Neural progenitor cell (in vitro differentiated cells): ENCODE results near the gene MYLK. TPM values are rescaled to one million over a fixed set of nuclear protein-coding genes. Genes with fewer than 3 reads are reported as not detected.

ENCODE experiments used
- DNase-seq: peaks from one replicate; pipeline ENCODE4 v3.0.0-alpha.2; 2016; ENCODE audit warnings: low spot score
- H2AFZ ChIP-seq: fragments of 200-600 bp; sonication (generic); replicated peaks from 2 replicates; pipeline ENCODE4 v1.6.1; 2016; ENCODE audit warnings: antibody characterized with exemption
- H3F3A ChIP-seq: fragments of 200-600 bp; sonication (generic); 2 replicates; pipeline ENCODE4 v1.6.1; 2016; ENCODE audit warnings: antibody characterized with exemption, low read depth
- H3K27ac ChIP-seq: fragments of 200-600 bp; sonication (generic); 2 replicates; pipeline ENCODE4 v1.5.1; 2016; ENCODE audit warnings: mild to moderate bottlenecking
- H3K27me3 ChIP-seq: fragments of 200-600 bp; sonication (generic); 2 replicates; pipeline ENCODE4 v1.6.1; 2016; ENCODE audit warnings: mild to moderate bottlenecking, moderate library complexity
- H3K36me3 ChIP-seq: fragments of 200-600 bp; sonication (generic); 2 replicates; pipeline ENCODE4 v1.5.1; 2016
- H3K4me1 ChIP-seq: fragments of 200-600 bp; sonication (generic); 2 replicates; pipeline ENCODE4 v1.6.1; 2016; ENCODE audit warnings: mixed run types
- H3K4me2 ChIP-seq: fragments of 200-600 bp; sonication (generic); 2 replicates; pipeline ENCODE4 v1.6.1; 2016
- H3K4me3 ChIP-seq: fragments of 200-600 bp; sonication (generic); 2 replicates; pipeline ENCODE4 v1.5.1; 2016
- H3K79me2 ChIP-seq: fragments of 200-600 bp; sonication (generic); 2 replicates; pipeline ENCODE4 v1.6.1; 2016; ENCODE audit warnings: low read depth
- H3K9ac ChIP-seq: fragments of 200-600 bp; sonication (generic); 2 replicates; pipeline ENCODE4 v1.6.1; 2016
- H3K9me3 ChIP-seq: fragments of 200-600 bp; sonication (generic); 2 replicates; pipeline ENCODE4 v1.5.1; 2016; ENCODE audit warnings: low read depth
- H4K20me1 ChIP-seq: fragments of 200-600 bp; sonication (generic); 2 replicates; pipeline ENCODE4 v1.6.1; 2016; ENCODE audit warnings: low read depth
- H3K27ac Mint-ChIP-seq: 3 replicates; pipeline ENCODE4 v1.8.0; 2021; ENCODE audit warnings: mixed read lengths
- H3K27me3 Mint-ChIP-seq: 2 replicates; pipeline ENCODE4 v1.8.0; 2022; ENCODE audit warnings: low read depth, mild to moderate bottlenecking, inconsistent platforms, moderate library complexity, mixed read lengths; ENCODE audit not compliant: insufficient read depth
- H3K36me3 Mint-ChIP-seq: 3 replicates; pipeline ENCODE4 v1.8.0; 2021; ENCODE audit warnings: mixed read lengths
- H3K4me1 Mint-ChIP-seq: 3 replicates; pipeline ENCODE4 v1.8.0; 2021; ENCODE audit warnings: mixed read lengths
- H3K4me3 Mint-ChIP-seq: 3 replicates; pipeline ENCODE4 v1.8.0; 2021; ENCODE audit warnings: mild to moderate bottlenecking, moderate library complexity, mixed read lengths
- H3K9me3 Mint-ChIP-seq: 3 replicates; pipeline ENCODE4 v1.8.0; 2020; ENCODE audit warnings: mixed read lengths
- CTCF ChIP-seq: fragments of 200-600 bp; sonication (generic); IDR thresholded peaks from 2 replicates; pipeline ENCODE4 v1.5.1; 2017; ENCODE audit warnings: antibody characterized with exemption, mild to moderate bottlenecking
- EZH2 ChIP-seq: fragments of 200-600 bp; sonication (generic); IDR thresholded peaks from 2 replicates; pipeline ENCODE4 v1.6.1; 2017; ENCODE audit warnings: antibody characterized with exemption, mild to moderate bottlenecking, moderate library complexity
- EZH2phosphoT487 ChIP-seq: fragments of 200-600 bp; sonication (generic); IDR thresholded peaks from 2 replicates; pipeline ENCODE4 v1.6.1; 2017; ENCODE audit warnings: antibody characterized with exemption
- total RNA-seq: library from RNA; depleted of rRNA; stranded (reverse); fragments of >200 nt; gene quantifications from 2 replicates; pipeline ENCODE4 v1.2.3, GENCODE V29; 2015; ENCODE audit warnings: low replicate concordance

The MYLK gene
- total RNA-seq, 1 donor from 2014 or later = 28.4 TPM

GRCh38 chr3:123744064-123744463 lies 140.1 kb downstream of the MYLK start:
- Histone ChIP-seq H3K4me3 (no peak overlapping the region), H3K4me1 (peaks cover 3% of the 10 kb centered on the region), H3K79me2 (no peaks in the 10 kb centered on the region), H4K20me1 (no peaks in the 10 kb centered on the region), H3K9ac (no peak overlapping the region), H3K9me3 (no peaks in the 10 kb centered on the region), H2AFZ (no peak overlapping the region), H3K27me3 (no peaks in the 10 kb centered on the region), H3K4me2 (no peak overlapping the region), H3K36me3 (no peaks in the 10 kb centered on the region), H3K27ac (no peak overlapping the region), H3F3A (no peaks in the 10 kb centered on the region)
- no peaks in the 10 kb centered on the region for H3K4me1 Mint-ChIP-seq
- TF ChIP-seq EZH2phosphoT487 = no peak
- no peak for TF ChIP-seq CTCF
- TF ChIP-seq EZH2 = no peak
- no peak for DNase-seq
- H3K27me3 Mint-ChIP-seq = peaks cover 3% of the 10 kb centered on the region
- H3K4me3 Mint-ChIP-seq = no peak overlapping the region
- H3K36me3 Mint-ChIP-seq = peaks cover 24% of the 10 kb centered on the region
- H3K27ac Mint-ChIP-seq = no peak overlapping the region
- no peaks in the 10 kb centered on the region for H3K9me3 Mint-ChIP-seq

- H3K4me1 Mint-ChIP-seq = no peaks in the 10 kb centered on the region
- DNase-seq = no peak
These were observed 141.0 kb downstream of the MYLK start for GRCh38 chr3:123743121-123743520.

GRCh38 chr3:123741041-123741511 lies 143.1 kb downstream of the MYLK start:
- Mint-ChIP-seq H3K27me3 (peaks cover 5% of the 10 kb centered on the region), H3K36me3 (peaks cover 39% of the 10 kb centered on the region), H3K4me1 (no peaks in the 10 kb centered on the region), H3K27ac (no peak overlapping the region), H3K4me3 (no peak overlapping the region), H3K9me3 (no peaks in the 10 kb centered on the region)
- peaks cover 3% of the 10 kb centered on the region for H3K4me1 ChIP-seq
- no peaks in the 10 kb centered on the region for H3K36me3 ChIP-seq
- no peak overlapping the region for H3K9ac ChIP-seq
- H2AFZ ChIP-seq = no peak overlapping the region
- no peak for DNase-seq
- no peaks in the 10 kb centered on the region for H3K79me2 ChIP-seq
- TF ChIP-seq CTCF (no peak), EZH2 (no peak), EZH2phosphoT487 (no peak)
- no peaks in the 10 kb centered on the region for H3K27me3 ChIP-seq
- H3K9me3 ChIP-seq = no peaks in the 10 kb centered on the region
- H4K20me1 ChIP-seq = no peaks in the 10 kb centered on the region
- no peak overlapping the region for H3K27ac ChIP-seq
- H3K4me2 ChIP-seq = no peak overlapping the region
- no peaks in the 10 kb centered on the region for H3F3A ChIP-seq
- H3K4me3 ChIP-seq = no peak overlapping the region

More at GRCh38 chr3:123743121-123743520, 141.0 kb downstream of the MYLK start:
- Histone ChIP-seq H3K27me3 (no peaks in the 10 kb centered on the region), H3K9me3 (no peaks in the 10 kb centered on the region), H3K9ac (no peak overlapping the region), H2AFZ (no peak overlapping the region), H3K36me3 (no peaks in the 10 kb centered on the region), H3K79me2 (no peaks in the 10 kb centered on the region), H3F3A (no peaks in the 10 kb centered on the region), H3K4me1 (peaks cover 3% of the 10 kb centered on the region), H3K27ac (no peak overlapping the region), H4K20me1 (no peaks in the 10 kb centered on the region), H3K4me2 (no peak overlapping the region), H3K4me3 (no peak overlapping the region)
- Mint-ChIP-seq H3K27me3 (peaks cover 3% of the 10 kb centered on the region), H3K36me3 (peaks cover 28% of the 10 kb centered on the region), H3K27ac (no peak overlapping the region), H3K4me3 (no peak overlapping the region), H3K9me3 (no peaks in the 10 kb centered on the region)
- TF ChIP-seq EZH2 (no peak), CTCF (no peak), EZH2phosphoT487 (no peak)
